Measurements from ENCODE around the gene NRM. TPM values are rescaled to one million over a fixed set of nuclear protein-coding genes. Genes with fewer than 3 reads are reported as not detected.
A peak's percentile ranks its signal among the peaks of the same experiment; 100 is the strongest.

The NRM gene
- total and polyA plus RNA-seq, 2 of the 13 experiments (the other 11 are each of a cell fraction or from before 2014, with no cell fraction given), result 12.5 to 16.0 TPM

DNA sequence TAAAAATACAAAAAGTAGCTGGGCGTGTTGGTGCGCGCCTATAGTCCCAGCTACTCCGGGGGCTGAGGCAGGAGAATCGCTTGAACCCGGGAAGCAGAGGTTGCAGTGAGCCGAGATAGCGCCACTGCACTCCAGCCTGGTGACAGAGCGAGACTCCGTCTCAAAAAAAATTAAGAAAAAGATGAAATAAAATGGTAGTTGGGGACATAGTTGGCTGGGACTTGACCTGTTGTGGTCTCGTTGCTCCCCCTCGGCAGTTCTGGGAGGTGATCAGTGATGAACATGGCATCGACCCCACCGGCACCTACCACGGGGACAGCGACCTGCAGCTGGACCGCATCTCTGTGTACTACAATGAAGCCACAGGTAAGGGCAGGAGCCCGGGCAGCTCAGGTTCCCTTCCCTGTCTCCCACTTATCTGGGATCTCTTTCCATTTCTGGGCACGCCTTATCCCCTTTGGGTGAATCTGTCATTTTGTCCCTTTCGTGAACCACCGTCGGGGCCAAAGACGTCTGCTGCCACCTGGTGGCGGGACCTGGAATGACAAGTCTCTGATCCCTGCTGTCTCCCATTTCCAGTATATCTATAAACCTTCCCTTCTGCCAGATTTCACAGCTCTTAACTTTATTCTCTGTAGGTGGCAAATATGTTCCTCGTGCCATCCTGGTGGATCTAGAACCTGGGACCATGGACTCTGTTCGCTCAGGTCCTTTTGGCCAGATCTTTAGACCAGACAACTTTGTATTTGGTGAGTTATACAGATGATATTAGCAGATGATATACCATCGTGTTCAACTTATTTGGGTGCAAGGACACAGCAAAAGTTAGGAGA, 31.7 kb upstream of the NRM start (continued):
- TF ChIP-seq, protein P1, sequence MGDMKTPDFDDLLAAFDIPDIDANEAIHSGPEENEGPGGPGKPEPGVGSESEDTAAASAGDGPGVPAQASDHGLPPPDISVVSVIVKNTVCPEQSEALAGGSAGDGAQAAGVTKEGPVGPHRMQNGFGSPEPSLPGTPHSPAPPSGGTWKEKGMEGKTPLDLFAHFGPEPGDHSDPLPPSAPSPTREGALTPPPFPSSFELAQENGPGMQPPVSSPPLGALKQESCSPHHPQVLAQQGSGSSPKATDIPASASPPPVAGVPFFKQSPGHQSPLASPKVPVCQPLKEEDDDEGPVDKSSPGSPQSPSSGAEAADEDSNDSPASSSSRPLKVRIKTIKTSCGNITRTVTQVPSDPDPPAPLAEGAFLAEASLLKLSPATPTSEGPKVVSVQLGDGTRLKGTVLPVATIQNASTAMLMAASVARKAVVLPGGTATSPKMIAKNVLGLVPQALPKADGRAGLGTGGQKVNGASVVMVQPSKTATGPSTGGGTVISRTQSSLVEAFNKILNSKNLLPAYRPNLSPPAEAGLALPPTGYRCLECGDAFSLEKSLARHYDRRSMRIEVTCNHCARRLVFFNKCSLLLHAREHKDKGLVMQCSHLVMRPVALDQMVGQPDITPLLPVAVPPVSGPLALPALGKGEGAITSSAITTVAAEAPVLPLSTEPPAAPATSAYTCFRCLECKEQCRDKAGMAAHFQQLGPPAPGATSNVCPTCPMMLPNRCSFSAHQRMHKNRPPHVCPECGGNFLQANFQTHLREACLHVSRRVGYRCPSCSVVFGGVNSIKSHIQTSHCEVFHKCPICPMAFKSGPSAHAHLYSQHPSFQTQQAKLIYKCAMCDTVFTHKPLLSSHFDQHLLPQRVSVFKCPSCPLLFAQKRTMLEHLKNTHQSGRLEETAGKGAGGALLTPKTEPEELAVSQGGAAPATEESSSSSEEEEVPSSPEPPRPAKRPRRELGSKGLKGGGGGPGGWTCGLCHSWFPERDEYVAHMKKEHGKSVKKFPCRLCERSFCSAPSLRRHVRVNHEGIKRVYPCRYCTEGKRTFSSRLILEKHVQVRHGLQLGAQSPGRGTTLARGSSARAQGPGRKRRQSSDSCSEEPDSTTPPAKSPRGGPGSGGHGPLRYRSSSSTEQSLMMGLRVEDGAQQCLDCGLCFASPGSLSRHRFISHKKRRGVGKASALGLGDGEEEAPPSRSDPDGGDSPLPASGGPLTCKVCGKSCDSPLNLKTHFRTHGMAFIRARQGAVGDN (CRISPR knock-in tag; IDR thresholded peaks at IDR 0.05), result peak; percentile 31; the same call in 1 of the 2 replicates
- TF ChIP-seq TOPORS (CRISPR knock-in tag; IDR thresholded peaks at IDR 0.05) (no peak), FIP1L1 (IDR thresholded peaks at IDR 0.05; ENCODE audit: borderline replicate concordance, insufficient read depth, low read depth, low read length) (no peak), KAT2B (IDR thresholded peaks at IDR 0.05; ENCODE audit: borderline replicate concordance, low read depth, low read length) (no peak), NPAS2 (CRISPR knock-in tag; IDR thresholded peaks at IDR 0.05; ENCODE audit: borderline replicate concordance) (no peak), BRD4 (CRISPR knock-in tag; IDR thresholded peaks at IDR 0.05) (no peak), YY1 (IDR thresholded peaks at IDR 0.05; ENCODE audit: insufficient read depth, insufficient replicate concordance, low read depth, low read length) (peak; percentile 63), KLF16 (CRISPR knock-in tag; IDR thresholded peaks at IDR 0.05) (peak in 1 of 2 experiments; percentile 60; a peak in 1 of 4 replicates), ATF1 (CRISPR knock-in tag; IDR thresholded peaks at IDR 0.05) (no peak), ZNF879 (CRISPR knock-in tag; IDR thresholded peaks at IDR 0.05) (no peak), POLR2AphosphoS5 (IDR thresholded peaks at IDR 0.05; ENCODE audit: low read depth, low read length) (peak; percentile 5; the same call in 1 of the 2 replicates), THYN1 (CRISPR knock-in tag; IDR thresholded peaks at IDR 0.05; ENCODE audit: borderline replicate concordance, low read depth) (0 out of 2 replicates have a peak, but pooled peaks have one; percentile 53), ZNF878 (CRISPR knock-in tag; IDR thresholded peaks at IDR 0.05) (no peak), ZFP37 (CRISPR knock-in tag; IDR thresholded peaks at IDR 0.05; ENCODE audit: borderline replicate concordance) (peak; percentile 63; the same call in 1 of the 2 replicates), ZNF629 (CRISPR knock-in tag; conservative IDR thresholded peaks at IDR 0.05) (0 out of 2 replicates have a peak, but pooled peaks have one; percentile 18), RARG (CRISPR knock-in tag; IDR thresholded peaks at IDR 0.05; ENCODE audit: low read depth) (no peak), IKZF1 (IDR thresholded peaks at IDR 0.05) (no peak), MIER3 (CRISPR knock-in tag; IDR thresholded peaks at IDR 0.05; ENCODE audit: borderline replicate concordance) (0 out of 2 replicates have a peak, but pooled peaks have one; percentile 20), TBX2 (CRISPR knock-in tag; IDR thresholded peaks at IDR 0.05; ENCODE audit: borderline replicate concordance) (peak; percentile 40; the same call in 1 of the 2 replicates), ZNF83 (CRISPR knock-in tag; IDR thresholded peaks at IDR 0.05; ENCODE audit: borderline replicate concordance) (no peak)
- TF ChIP-seq, protein P2, sequence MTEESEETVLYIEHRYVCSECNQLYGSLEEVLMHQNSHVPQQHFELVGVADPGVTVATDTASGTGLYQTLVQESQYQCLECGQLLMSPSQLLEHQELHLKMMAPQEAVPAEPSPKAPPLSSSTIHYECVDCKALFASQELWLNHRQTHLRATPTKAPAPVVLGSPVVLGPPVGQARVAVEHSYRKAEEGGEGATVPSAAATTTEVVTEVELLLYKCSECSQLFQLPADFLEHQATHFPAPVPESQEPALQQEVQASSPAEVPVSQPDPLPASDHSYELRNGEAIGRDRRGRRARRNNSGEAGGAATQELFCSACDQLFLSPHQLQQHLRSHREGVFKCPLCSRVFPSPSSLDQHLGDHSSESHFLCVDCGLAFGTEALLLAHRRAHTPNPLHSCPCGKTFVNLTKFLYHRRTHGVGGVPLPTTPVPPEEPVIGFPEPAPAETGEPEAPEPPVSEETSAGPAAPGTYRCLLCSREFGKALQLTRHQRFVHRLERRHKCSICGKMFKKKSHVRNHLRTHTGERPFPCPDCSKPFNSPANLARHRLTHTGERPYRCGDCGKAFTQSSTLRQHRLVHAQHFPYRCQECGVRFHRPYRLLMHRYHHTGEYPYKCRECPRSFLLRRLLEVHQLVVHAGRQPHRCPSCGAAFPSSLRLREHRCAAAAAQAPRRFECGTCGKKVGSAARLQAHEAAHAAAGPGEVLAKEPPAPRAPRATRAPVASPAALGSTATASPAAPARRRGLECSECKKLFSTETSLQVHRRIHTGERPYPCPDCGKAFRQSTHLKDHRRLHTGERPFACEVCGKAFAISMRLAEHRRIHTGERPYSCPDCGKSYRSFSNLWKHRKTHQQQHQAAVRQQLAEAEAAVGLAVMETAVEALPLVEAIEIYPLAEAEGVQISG (CRISPR knock-in tag; IDR thresholded peaks at IDR 0.05), result peak; percentile 69
- TF ChIP-seq, protein P3, sequence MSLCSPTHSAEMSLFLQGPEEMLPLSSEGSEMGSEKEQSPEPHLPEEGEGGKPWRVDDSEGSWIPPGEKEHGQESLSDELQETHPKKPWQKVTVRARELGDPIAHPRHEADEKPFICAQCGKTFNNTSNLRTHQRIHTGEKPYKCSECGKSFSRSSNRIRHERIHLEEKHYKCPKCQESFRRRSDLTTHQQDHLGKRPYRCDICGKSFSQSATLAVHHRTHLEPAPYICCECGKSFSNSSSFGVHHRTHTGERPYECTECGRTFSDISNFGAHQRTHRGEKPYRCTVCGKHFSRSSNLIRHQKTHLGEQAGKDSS (CRISPR knock-in tag; IDR thresholded peaks at IDR 0.05; ENCODE audit: borderline replicate concordance, low read depth), result peak; percentile 57; the same call in 1 of the 2 replicates

Measured in HepG2 (cell line).